Activated T-cell treated with anti-CD3 and anti-CD28 coated beads, Interleukin-2, amount 50 U/mL, for 24 hours (primary cell): Measurements from ENCODE around the gene KIF21B.

Experiments
- DNase-seq: peaks from one replicate; pipeline ENCODE4 v3.0.0-alpha.2; 2020
- H3K27ac Mint-ChIP-seq: 2 replicates; pipeline ENCODE4 v1.8.0; 2020; ENCODE audit warnings: mild to moderate bottlenecking, mixed read lengths
- H3K27me3 Mint-ChIP-seq: 2 replicates; pipeline ENCODE4 v1.8.0; 2020; ENCODE audit warnings: mixed read lengths
- H3K36me3 Mint-ChIP-seq: 2 replicates; pipeline ENCODE4 v1.8.0; 2020; ENCODE audit warnings: low read depth, mixed read lengths
- H3K4me1 Mint-ChIP-seq: 2 replicates; pipeline ENCODE4 v1.8.0; 2020; ENCODE audit warnings: low read depth, mixed read lengths
- H3K4me3 Mint-ChIP-seq: 2 replicates; pipeline ENCODE4 v1.8.0; 2020; ENCODE audit warnings: mild to moderate bottlenecking, moderate library complexity, mixed read lengths
- H3K9me3 Mint-ChIP-seq: 2 replicates; pipeline ENCODE4 v1.8.0; 2020; ENCODE audit warnings: mixed read lengths

The KIF21B gene

DNA sequence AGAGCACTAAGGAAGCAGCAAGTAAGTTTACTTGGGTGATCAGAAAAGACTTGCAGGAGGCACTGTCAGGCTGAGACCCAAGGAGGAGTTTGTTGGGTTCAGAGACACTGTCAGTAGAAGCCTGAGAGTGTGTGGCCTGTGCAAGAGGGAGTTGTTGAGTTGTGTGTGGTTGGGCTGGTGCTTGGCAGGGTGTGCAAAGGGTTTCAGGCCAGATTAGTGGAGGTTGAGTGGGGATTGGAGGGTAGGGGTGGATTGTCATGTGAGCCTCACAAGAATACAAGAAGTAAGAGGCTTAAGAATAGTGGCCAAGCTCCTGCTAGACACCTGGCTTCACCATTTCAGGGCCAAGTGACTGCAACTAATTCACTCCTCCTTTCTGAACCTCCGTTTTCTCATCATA lies 8.9 kb upstream of the KIF21B start:
- Mint-ChIP-seq H3K27ac (no peak overlapping the region), H3K9me3 (no peaks in the 10 kb centered on the region), H3K27me3 (no peaks in the 10 kb centered on the region), H3K4me3 (no peak overlapping the region), H3K4me1 (peaks cover 8% of the 10 kb centered on the region), H3K36me3 (no peaks in the 10 kb centered on the region)
- no peak for DNase-seq

DNA sequence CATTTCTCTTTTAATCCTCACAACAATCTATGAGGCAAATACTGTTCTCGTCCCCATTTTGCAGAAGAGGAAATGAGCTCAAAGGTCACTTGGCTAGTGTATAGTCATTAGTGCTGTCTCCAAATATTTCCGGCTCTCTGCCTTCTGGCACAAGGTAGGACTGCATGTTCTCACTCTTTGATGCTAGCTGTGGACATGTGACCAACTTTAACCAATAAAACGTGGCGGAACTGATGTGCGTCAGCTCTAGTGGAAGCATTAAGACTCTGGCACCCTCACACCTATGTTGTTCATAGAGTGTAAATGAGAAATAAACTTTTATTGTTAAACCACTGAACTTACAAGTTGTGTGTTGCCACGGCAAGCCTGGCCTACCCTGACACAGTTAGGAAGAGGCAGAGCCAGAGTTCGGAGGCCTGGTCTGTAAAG lies 5.0 kb upstream of the KIF21B start:
- Mint-ChIP-seq H3K9me3 (no peaks in the 10 kb centered on the region), H3K36me3 (no peaks in the 10 kb centered on the region), H3K4me3 (no peak overlapping the region), H3K27me3 (no peaks in the 10 kb centered on the region), H3K4me1 (peaks cover 43% of the 10 kb centered on the region), H3K27ac (no peak overlapping the region)
- DNase-seq: no peak

- H3K36me3 Mint-ChIP-seq: peaks cover 10% of the 10 kb centered on the region
- peak overlapping the region; percentile 7 for H3K27ac Mint-ChIP-seq
- no peaks in the 10 kb centered on the region for H3K9me3 Mint-ChIP-seq
- peaks cover 53% of the 10 kb centered on the region for H3K4me1 Mint-ChIP-seq
- no peak for DNase-seq
- H3K4me3 Mint-ChIP-seq: no peak overlapping the region
- H3K27me3 Mint-ChIP-seq: no peaks in the 10 kb centered on the region
Observed at GRCh38 chr1:201026836-201027235, 3.3 kb upstream of the KIF21B start.

GRCh38 chr1:201026234-201026633 lies 2.7 kb upstream of the KIF21B start:
- H3K9me3 Mint-ChIP-seq: no peaks in the 10 kb centered on the region
- H3K27ac Mint-ChIP-seq: peak overlapping the region; percentile 46
- peaks cover 12% of the 10 kb centered on the region for H3K36me3 Mint-ChIP-seq
- peaks cover 59% of the 10 kb centered on the region for H3K4me1 Mint-ChIP-seq
- no peak for DNase-seq
- H3K4me3 Mint-ChIP-seq: no peak overlapping the region
- no peaks in the 10 kb centered on the region for H3K27me3 Mint-ChIP-seq

- DNase-seq: no peak
- Mint-ChIP-seq H3K27ac (peak overlapping the region; percentile 46), H3K4me3 (no peak overlapping the region), H3K9me3 (no peaks in the 10 kb centered on the region), H3K27me3 (no peaks in the 10 kb centered on the region), H3K36me3 (peaks cover 12% of the 10 kb centered on the region), H3K4me1 (peaks cover 66% of the 10 kb centered on the region)
Observed at GRCh38 chr1:201025571-201026002, 2.1 kb upstream of the KIF21B start.

DNA sequence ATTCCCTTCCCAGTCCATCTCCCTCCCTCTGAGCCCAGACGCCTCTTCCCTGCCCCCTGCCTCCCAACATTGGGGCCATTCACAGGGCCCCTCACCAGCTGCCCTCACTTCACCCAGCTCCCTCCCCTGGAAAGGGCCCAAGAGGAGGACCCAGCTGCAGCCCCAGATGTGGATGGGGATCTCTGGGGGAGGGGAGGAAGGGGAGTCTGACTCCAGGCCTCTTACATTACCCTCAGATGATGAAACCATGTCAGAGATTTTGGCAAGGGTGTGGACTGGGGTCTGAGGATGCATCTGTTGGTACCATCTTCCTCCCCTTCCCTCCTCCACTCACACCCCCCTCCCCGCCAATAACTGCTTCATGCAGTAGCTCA lies 1.1 kb upstream of the KIF21B start:
- no peak overlapping the region for H3K27ac Mint-ChIP-seq
- H3K9me3 Mint-ChIP-seq: no peaks in the 10 kb centered on the region
- no peak overlapping the region for H3K4me3 Mint-ChIP-seq
- H3K36me3 Mint-ChIP-seq: peaks cover 12% of the 10 kb centered on the region
- no peaks in the 10 kb centered on the region for H3K27me3 Mint-ChIP-seq
- no peak for DNase-seq
- peaks cover 76% of the 10 kb centered on the region for H3K4me1 Mint-ChIP-seq

- H3K4me3 Mint-ChIP-seq: peak overlapping the region; percentile 27
- H3K36me3 Mint-ChIP-seq: peaks cover 15% of the 10 kb centered on the region
- DNase-seq: no peak
- no peak overlapping the region for H3K27ac Mint-ChIP-seq
- no peaks in the 10 kb centered on the region for H3K9me3 Mint-ChIP-seq
- H3K4me1 Mint-ChIP-seq: peaks cover 81% of the 10 kb centered on the region
- H3K27me3 Mint-ChIP-seq: no peaks in the 10 kb centered on the region
Observed at GRCh38 chr1:201023920-201024624, 558 bp upstream of the KIF21B start.

- H3K27me3 Mint-ChIP-seq: no peaks in the 10 kb centered on the region
- peaks cover 24% of the 10 kb centered on the region for H3K36me3 Mint-ChIP-seq
- peaks cover 87% of the 10 kb centered on the region for H3K4me1 Mint-ChIP-seq
- H3K4me3 Mint-ChIP-seq: peak overlapping the region; percentile 92
- peak overlapping the region; percentile 98 for H3K27ac Mint-ChIP-seq
- peak; percentile 68 for DNase-seq
- H3K9me3 Mint-ChIP-seq: no peaks in the 10 kb centered on the region
Observed at GRCh38 chr1:201022820-201023516, 546 bp downstream of the KIF21B start.

DNA sequence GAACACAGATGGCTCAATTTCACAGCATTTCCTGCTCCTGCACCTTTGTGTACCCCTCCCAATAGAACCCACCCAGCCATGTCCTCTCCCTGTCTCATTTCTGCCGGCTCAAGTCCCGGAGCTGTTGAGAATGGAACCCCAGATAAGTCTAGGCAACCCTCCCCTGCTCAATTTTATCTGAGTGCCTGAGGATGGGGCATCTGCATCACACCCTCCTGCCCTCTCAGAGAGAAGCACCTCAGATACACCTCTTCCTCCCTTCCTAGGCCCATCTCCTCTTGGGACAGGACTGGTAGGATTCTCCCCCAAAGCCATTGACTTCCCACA lies 1.1 kb downstream of the KIF21B start:
- H3K27ac Mint-ChIP-seq: peak overlapping the region; percentile 98
- H3K27me3 Mint-ChIP-seq: no peaks in the 10 kb centered on the region
- DNase-seq: no peak
- peak overlapping the region; percentile 92 for H3K4me3 Mint-ChIP-seq
- peaks cover 88% of the 10 kb centered on the region for H3K4me1 Mint-ChIP-seq
- H3K36me3 Mint-ChIP-seq: peaks cover 25% of the 10 kb centered on the region
- H3K9me3 Mint-ChIP-seq: no peaks in the 10 kb centered on the region

- H3K9me3 Mint-ChIP-seq: no peaks in the 10 kb centered on the region
- H3K27ac Mint-ChIP-seq: peak overlapping the region; percentile 98
- peaks cover 88% of the 10 kb centered on the region for H3K4me1 Mint-ChIP-seq
- peak overlapping the region; percentile 92 for H3K4me3 Mint-ChIP-seq
- no peaks in the 10 kb centered on the region for H3K27me3 Mint-ChIP-seq
- DNase-seq: no peak
- peaks cover 27% of the 10 kb centered on the region for H3K36me3 Mint-ChIP-seq
Observed at GRCh38 chr1:201021630-201022492, 1.7 kb downstream of the KIF21B start.

DNA sequence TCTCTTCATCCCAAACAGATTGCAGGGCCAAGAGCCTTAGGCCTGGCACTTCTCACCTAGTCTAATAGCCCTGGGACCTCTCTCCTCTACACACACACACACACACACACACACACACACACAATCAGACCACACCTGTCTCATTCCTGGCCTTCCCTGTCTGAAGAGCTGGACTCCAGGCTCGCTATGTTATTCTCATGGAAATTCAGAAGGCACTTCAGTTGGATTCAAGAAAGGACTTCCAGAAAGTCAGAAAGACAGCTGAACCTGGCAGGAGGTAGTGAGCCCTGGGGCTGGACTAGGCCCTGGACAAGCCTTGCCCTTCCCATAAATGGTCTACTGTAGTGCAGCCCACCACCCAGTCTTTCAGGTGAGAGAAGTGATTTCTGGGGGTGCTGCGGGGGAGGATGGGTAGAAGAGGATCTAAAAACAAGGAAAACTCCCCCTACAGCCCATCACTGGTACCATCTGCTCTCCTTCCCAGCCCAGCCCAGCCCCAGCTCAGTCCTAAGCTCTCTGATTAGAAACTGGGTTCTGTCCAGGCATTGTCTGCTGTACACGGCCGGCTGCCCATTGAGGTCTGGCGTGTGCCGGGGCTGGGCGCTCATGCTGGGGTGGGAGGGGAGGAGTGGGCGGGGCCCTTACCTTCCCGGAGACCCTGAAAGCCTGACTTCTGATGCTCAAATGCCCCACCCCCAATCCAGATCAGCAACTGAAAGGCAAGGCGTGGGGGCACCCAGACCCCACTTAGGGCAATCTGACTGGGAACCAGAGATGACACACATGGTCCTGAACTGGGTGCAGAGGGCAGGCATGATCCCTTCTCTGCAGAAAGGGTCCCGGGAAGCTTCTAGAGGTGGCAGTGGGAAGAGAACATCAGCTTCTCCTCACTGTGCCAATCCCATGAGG lies 2.5 kb downstream of the KIF21B start:
- Mint-ChIP-seq H3K4me1 (peaks cover 88% of the 10 kb centered on the region), H3K27me3 (no peaks in the 10 kb centered on the region), H3K27ac (peak overlapping the region; percentile 98), H3K4me3 (peak overlapping the region; percentile 92), H3K36me3 (peaks cover 27% of the 10 kb centered on the region), H3K9me3 (no peaks in the 10 kb centered on the region)
- peak; percentile 55 for DNase-seq

DNA sequence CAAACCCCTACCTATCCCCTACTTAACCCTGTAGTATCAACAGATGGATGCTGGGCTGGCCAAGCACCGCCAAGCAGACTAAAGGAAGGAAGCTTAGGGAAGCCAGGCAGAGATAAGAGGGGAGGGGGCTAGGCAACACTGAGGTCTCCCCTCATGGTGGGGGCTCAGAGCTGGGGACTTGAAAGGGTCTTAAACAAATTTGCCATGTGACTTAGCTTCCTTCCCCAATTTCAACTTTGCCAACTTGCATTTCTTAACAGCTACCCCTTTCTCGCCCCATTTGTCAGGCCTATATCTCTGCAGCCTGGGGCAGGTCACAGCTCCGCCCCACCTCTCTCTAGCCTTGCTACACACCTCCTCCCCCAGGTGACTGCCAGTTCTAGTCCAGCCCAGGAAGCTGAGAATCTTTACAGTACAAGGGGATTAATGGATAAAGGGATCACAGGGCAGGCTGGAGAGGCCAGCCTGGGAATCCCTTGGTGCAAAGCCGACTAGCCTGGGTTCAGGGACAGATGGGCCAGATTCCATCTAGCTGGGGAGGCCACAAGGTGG lies 3.4 kb downstream of the KIF21B start:
- peak; percentile 50 for DNase-seq
- Mint-ChIP-seq H3K27ac (peak overlapping the region; percentile 98), H3K36me3 (peaks cover 29% of the 10 kb centered on the region), H3K4me3 (peak overlapping the region; percentile 92), H3K9me3 (no peaks in the 10 kb centered on the region), H3K27me3 (no peaks in the 10 kb centered on the region), H3K4me1 (peaks cover 88% of the 10 kb centered on the region)

GRCh38 chr1:201019321-201019977 lies 4.1 kb downstream of the KIF21B start:
- peak overlapping the region; percentile 92 for H3K4me3 Mint-ChIP-seq
- no peaks in the 10 kb centered on the region for H3K9me3 Mint-ChIP-seq
- peaks cover 89% of the 10 kb centered on the region for H3K4me1 Mint-ChIP-seq
- no peaks in the 10 kb centered on the region for H3K27me3 Mint-ChIP-seq
- DNase-seq: peak; percentile 86
- peak overlapping the region; percentile 98 for H3K27ac Mint-ChIP-seq
- H3K36me3 Mint-ChIP-seq: peaks cover 29% of the 10 kb centered on the region
